Limb (tissue), 2 donors: ENCODE data around the gene MTO1.
"Not testable (repeated sequence)": the region's sequence is repeated elsewhere in the genome, so short reads cannot be mapped to it uniquely, and the experiment has no call there.

Source experiments
- DNase-seq, 2 donors: peaks; one replicate each; pipeline ENCODE4 v3.0.0-alpha.2; 2016; ENCODE audit errors: extremely low spot score in 2 of 2

MTO1 gene

GRCh38 chr6:73461537-73462350 is at the start of gene MTO1:
Gene MTO1, plus strand, starts transcription at chr6:73461737. Its CDS starts 118 bp downstream, at chr6:73461855.
- DNase-seq = peak; percentile 87 to 89

- DNase-seq = no peak
These were observed 48.4 kb upstream of the MTO1 start for GRCh38 chr6:73413102-73413501.

GRCh38 chr6:73418081-73418741 is 43.3 kb upstream of the MTO1 start:
- no peak for DNase-seq

GRCh38 chr6:73421534-73421933 is 40.0 kb upstream of the MTO1 start:
- no peak for DNase-seq

GRCh38 chr6:73435236-73435635 is 26.3 kb upstream of the MTO1 start:
- no peak for DNase-seq

GRCh38 chr6:73443555-73443954 is 18.0 kb upstream of the MTO1 start:
- no peak for DNase-seq

- peak; percentile 18 to 76 for DNase-seq
These were observed 10.1 kb upstream of the MTO1 start for GRCh38 chr6:73451223-73452106.

GRCh38 chr6:73452107-73452461 is 9.5 kb upstream of the MTO1 start, which contains the start of gene CGAS:
Gene CGAS, minus strand, starts transcription at chr6:73452297. Its CDS starts 116 bp downstream, at chr6:73452181.
- peak in 1 of 2 donors; percentile 71 for DNase-seq

- no peak for DNase-seq
These were observed 5.5 kb upstream of the MTO1 start for GRCh38 chr6:73455865-73456629.

- not testable (repeated sequence) for DNase-seq
These were observed 2.1 kb upstream of the MTO1 start for GRCh38 chr6:73459474-73459873.

GRCh38 chr6:73460056-73460455 is 1.5 kb upstream of the MTO1 start:
- DNase-seq = no peak

- DNase-seq = no peak
These were observed 10.3 kb downstream of the MTO1 start for GRCh38 chr6:73471686-73472290.

- no peak for DNase-seq
These were observed 15.2 kb downstream of the MTO1 start for GRCh38 chr6:73476723-73477122.

GRCh38 chr6:73477407-73477806 is 15.9 kb downstream of the MTO1 start:
- no peak for DNase-seq

- DNase-seq = no peak
These were observed 20.4 kb downstream of the MTO1 start for GRCh38 chr6:73481969-73482368.

GRCh38 chr6:73484438-73484837 is 22.9 kb downstream of the MTO1 start:
- DNase-seq = no peak

GRCh38 chr6:73487473-73487872 is 25.9 kb downstream of the MTO1 start:
- no peak for DNase-seq

GRCh38 chr6:73491377-73491776 is 29.8 kb downstream of the MTO1 start:
- DNase-seq = no peak

- DNase-seq = no peak
These were observed 36.4 kb downstream of the MTO1 start for GRCh38 chr6:73497915-73498314.

GRCh38 chr6:73503027-73503772 is 41.7 kb downstream of the MTO1 start:
- no peak for DNase-seq
